GM12878 (cell line): ENCODE results near the gene USP36. TPM values are rescaled to one million over a fixed set of nuclear protein-coding genes. Genes with fewer than 3 reads are reported as not detected.

Experiments
- ATAC-seq: fragments of 200-7000 bp; cut with Tn5 transposase; 3 replicates; pipeline ENCODE4 v1.9.1; 2020; ENCODE audit warnings: mild to moderate bottlenecking, moderate library complexity
- BruUV-seq: library from RNA; stranded (reverse); fragments of 400-500 nt; replicated peaks from 2 replicates; lab custom pipeline; 2021; lab: Mats Ljungman, UMichigan
- CTCF ChIA-PET: fragments of 300-600 bp; sonication (Branson Sonifier 250); formaldehyde crosslinking; extraction: SDS; loops from one replicate; lab custom pipeline; 2021; ENCODE audit warnings: inconsistent platforms; lab: Yijun Ruan, JAX
- POLR2A ChIA-PET: fragments of 350-600 bp; formaldehyde crosslinking; extraction: SDS; loops from one replicate; lab custom pipeline; 2021; ENCODE audit warnings: inconsistent platforms; lab: Charles Lee
- RAD21 ChIA-PET: fragments of 300-600 bp; sonication (Branson Sonifier 250); formaldehyde crosslinking; loops from one replicate; lab custom pipeline; 2023; ENCODE audit warnings: antibody characterized with exemption; ENCODE audit not compliant: unreplicated experiment; lab: Charles Lee
- SMC1A ChIA-PET: fragments of 300-600 bp; sonication (Branson Sonifier 250); formaldehyde crosslinking; loops from one replicate; lab custom pipeline; 2023; ENCODE audit not compliant: unreplicated experiment, uncharacterized antibody; lab: Charles Lee
- DNase-seq: peaks from one replicate; pipeline ENCODE4 v3.0.0-alpha.2; 2011; ENCODE audit warnings: low read depth, low spot score
- FAIRE-seq: peaks from 3 replicates; lab custom pipeline; 2011; peaks lifted over from hg19 to GRCh38; lab: Jason Lieb, UNC
- H2AFZ ChIP-seq: 2 replicates; pipeline ENCODE4 v1.6.0; 2011; ENCODE audit warnings: low read depth, low read length, control low read depth; ENCODE audit not compliant: control insufficient read depth
- H3K27ac ChIP-seq: 2 replicates; pipeline ENCODE4 v1.5.1; 2011; ENCODE audit warnings: control low read depth; ENCODE audit not compliant: control insufficient read depth, insufficient read depth
- H3K27me3 ChIP-seq, 2 experiments: replicated peaks in 1 of 2; 2 replicates each; pipeline versions ENCODE4 v1.6.0 to v1.6.1; 2011; ENCODE audit warnings: low read length in 1 of 2; ENCODE audit not compliant: control insufficient read depth in 2 of 2, insufficient read depth in 2 of 2
- H3K36me3 ChIP-seq, 2 experiments: 2 replicates each; pipeline ENCODE4 v1.5.1; 2011; ENCODE audit warnings: low read length in 1 of 2; ENCODE audit not compliant: control insufficient read depth in 2 of 2, insufficient read depth in 2 of 2
- H3K4me1 ChIP-seq: 2 replicates; pipeline ENCODE4 v1.6.1; 2011; ENCODE audit warnings: mild to moderate bottlenecking, low read length, moderate library complexity, mixed read lengths; ENCODE audit not compliant: control insufficient read depth, insufficient read depth
- H3K4me2 ChIP-seq: 2 replicates; pipeline ENCODE4 v1.6.0; 2011; ENCODE audit warnings: control low read depth; ENCODE audit not compliant: control insufficient read depth, insufficient read depth
- H3K4me3 ChIP-seq: fragments of 200-600 bp; sonication (generic); 2 replicates; pipeline ENCODE4 v1.5.1; 2016
- H3K79me2 ChIP-seq: 2 replicates; pipeline ENCODE4 v1.6.0; 2011; ENCODE audit warnings: low read length; ENCODE audit not compliant: control insufficient read depth, insufficient read depth
- H3K9ac ChIP-seq: 2 replicates; pipeline ENCODE4 v1.8.0; 2011; ENCODE audit warnings: low read length, control low read depth, mixed read lengths; ENCODE audit not compliant: control insufficient read depth, insufficient read depth
- H3K9me3 ChIP-seq: replicated peaks from 3 replicates; pipeline ENCODE4 v1.5.1; 2011; ENCODE audit warnings: mild to moderate bottlenecking, low read length; ENCODE audit not compliant: control insufficient read depth, insufficient read depth
- H4K20me1 ChIP-seq: 2 replicates; pipeline ENCODE4 v1.6.0; 2011; ENCODE audit not compliant: control insufficient read depth, insufficient read depth
- ATF2 ChIP-seq: IDR thresholded peaks from 2 replicates; pipeline ENCODE4 v1.6.1; 2012; ENCODE audit warnings: low read length, inconsistent platforms
- CUX1 ChIP-seq: IDR thresholded peaks from 2 replicates; pipeline ENCODE4 v1.6.1; 2012; ENCODE audit warnings: improper control_type of control experiment, low read depth, low read length; ENCODE audit not compliant: insufficient replicate concordance
- HDAC2 ChIP-seq: fragments of 200-600 bp; sonication (generic); IDR thresholded peaks from 2 replicates; pipeline ENCODE4 v1.6.1; 2017
- IRF5 ChIP-seq: fragments of 450-650 bp; IDR thresholded peaks from 2 replicates; pipeline ENCODE4 v1.6.1; 2017; ENCODE audit warnings: borderline replicate concordance
- RBBP5 ChIP-seq: fragments of 200-600 bp; sonication (generic); conservative IDR thresholded peaks from 2 replicates; pipeline ENCODE4 v1.6.1; 2016
- TAF1 ChIP-seq: IDR thresholded peaks from 2 replicates; pipeline ENCODE4 v1.6.1; 2011; ENCODE audit warnings: mild to moderate bottlenecking, low read depth, low read length, borderline replicate concordance
- WGBS: methylation state at CpG from one replicate; pipeline ENCODE4 v1.1.6; 2016; ENCODE audit warnings: low lambda C conversion rate; ENCODE audit not compliant: insufficient replicate concordance, insufficient coverage; ENCODE audit errors: missing lambda C conversion rate; 5-methylcytosine and 5-hydroxymethylcytosine counted together
- in situ Hi-C: fragments of 300-500 bp; cut with MboI; formaldehyde crosslinking; loops from 9 replicates; pipeline ENCODE4 v1.14.3; 2018; ENCODE audit warnings: mixed read lengths
- intact Hi-C: fragments of 100-400 bp; cut with micrococcal nuclease; formaldehyde crosslinking; loops from one replicate; pipeline ENCODE4 v1.14.2; 2022; ENCODE audit not compliant: unreplicated experiment
- polyA plus RNA-seq, 11 experiments: library from polyadenylated mRNA; depleted of rRNA in 4 of 11; unstranded in 6 of 11; stranded (reverse) in 5 of 11; fragments of >200 nt; fragmentation: Nextera tagmentation in 4 of 11; fragmentation: Illumina TruSeq in 1 of 11; extraction: Ambion mirVana in 4 of 11; extraction: Trizol in 1 of 11; gene quantifications; 1 replicate in 1 of 11; 2 replicates in 10 of 11; pipeline versions ENCODE4 v1.2.1 to v1.2.3, GENCODE V29; 2011 to 2016; ENCODE audit warnings: inconsistent platforms in 2 of 11, missing spikeins in 2 of 11, low read depth in 1 of 11
- total RNA-seq, 4 experiments: library from RNA; depleted of rRNA in 3 of 4; stranded (reverse); fragments of >200 nt in 3 of 4; fragmentation: Illumina TruSeq in 1 of 4; extraction: Trizol in 1 of 4; gene quantifications; 2 replicates each; pipeline versions ENCODE4 v1.2.1 to v1.2.3, GENCODE V29; 2013 to 2021

The USP36 gene
- total and polyA plus RNA-seq, 10 of the 15 experiments (the other 5 are each of a cell fraction or from before 2014, with no cell fraction given), result 7.2 to 65.7 (median 33.6) TPM

- RAD21 ChIA-PET, result no interaction called here
- no peak for TF ChIP-seq RBBP5
- no peak for TF ChIP-seq TAF1
- TF ChIP-seq ATF2, result no peak
- no peak for TF ChIP-seq CUX1
- no peak for TF ChIP-seq IRF5
- TF ChIP-seq HDAC2, result no peak
- no peaks in the 10 kb centered on the region for H3K9me3 ChIP-seq
- ATAC-seq, result no peak
- H3K4me1 ChIP-seq, result no peaks in the 10 kb centered on the region
- FAIRE-seq, result no peak
- no peak overlapping the region for H2AFZ ChIP-seq
- POLR2A ChIA-PET, result interaction anchor here (0.6 kb wide), 1 partner anchor 87 kb away, joined by 3 read pairs; no protein-coding TSS in a partner anchor
- DNase-seq, result no peak
- no peak overlapping the region for H3K27ac ChIP-seq
- CTCF ChIA-PET, result no interaction called here
- SMC1A ChIA-PET, result no interaction called here
- no TSS peak for BruUV-seq
- in situ Hi-C loops (no loop called here), intact Hi-C loops (no loop called here)
- H3K4me3 ChIP-seq, result no peak overlapping the region
- H3K4me2 ChIP-seq, result no peak overlapping the region
- peaks cover 37 to 53% of the 10 kb centered on the region in 2 experiments for H3K36me3 ChIP-seq
- H3K9ac ChIP-seq, result no peak overlapping the region
- no peaks in the 10 kb centered on the region; the same call in 1 of the 2 replicates for H4K20me1 ChIP-seq
- H3K79me2 ChIP-seq, result no peaks in the 10 kb centered on the region; the same call in none of the 2 replicates
- H3K27me3 ChIP-seq, result no peaks in the 10 kb centered on the region
- 91% methylated on average over 5 of the region's 5 CpGs for WGBS
Observed at GRCh38 chr17:78826421-78826820, 14.2 kb downstream of the USP36 start.
